HG02642 (cell line): ENCODE results near the gene IFI44.

Experiments
- ATAC-seq: cut with Tn5 transposase; IDR thresholded peaks from one replicate; pipeline ENCODE4 v1.9.1; 2021; ENCODE audit warnings: mild to moderate bottlenecking; ENCODE audit not compliant: unreplicated experiment, poor library complexity

The IFI44 gene

DNA sequence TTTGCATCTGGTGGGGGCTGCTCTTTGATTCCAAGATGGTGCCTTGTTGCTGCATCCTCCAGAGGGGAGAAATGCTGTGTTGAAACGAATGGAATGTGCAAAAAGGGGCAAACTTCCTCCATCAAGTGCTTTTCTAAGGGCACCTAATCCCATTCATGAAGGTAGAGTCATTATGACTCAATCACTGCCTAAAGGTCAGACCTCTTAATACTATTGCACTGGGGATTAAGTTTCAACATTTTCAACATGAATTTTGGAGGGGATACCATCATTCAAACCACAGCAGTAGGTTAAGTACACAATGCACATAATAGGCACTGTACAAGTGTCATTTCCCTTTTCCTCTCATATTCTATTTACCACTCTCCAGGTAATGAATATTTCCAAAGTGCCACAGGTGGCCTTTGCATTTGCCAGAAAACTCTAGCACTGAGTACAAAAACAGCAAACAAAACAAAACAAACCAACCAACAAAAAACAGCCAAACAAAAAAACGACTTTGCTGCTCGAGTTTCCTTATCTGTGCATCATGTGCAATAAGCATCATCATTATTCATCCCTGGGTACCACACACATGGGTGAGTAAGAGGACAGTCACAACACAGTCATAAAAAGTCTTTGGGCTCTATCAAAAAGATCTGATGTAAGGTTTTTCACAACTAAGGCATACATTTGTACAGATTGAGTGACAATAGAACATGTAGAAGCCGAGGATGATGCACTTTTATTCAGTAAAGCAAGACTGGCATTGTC is 42.5 kb downstream of the IFI44 start:
- no peak for ATAC-seq

DNA sequence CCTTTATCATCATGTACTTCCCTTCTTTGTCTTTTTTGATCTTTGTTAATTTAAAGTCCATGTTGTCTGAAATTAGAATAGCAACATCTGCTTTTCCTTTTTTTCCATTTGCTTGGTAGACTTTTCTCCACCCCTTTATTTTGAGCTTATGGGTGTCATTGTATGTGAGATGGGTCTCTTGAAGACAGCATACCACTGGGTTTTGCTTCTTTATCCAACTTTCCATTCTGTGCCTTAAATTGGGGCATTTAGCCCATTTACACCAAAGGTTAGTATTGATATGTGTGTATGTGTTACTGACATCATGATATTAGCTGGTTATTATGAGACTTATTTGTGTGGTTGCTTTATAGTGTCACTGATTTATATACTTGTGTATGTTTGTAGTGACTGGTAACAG is 50.2 kb downstream of the IFI44 start:
- ATAC-seq: no peak

DNA sequence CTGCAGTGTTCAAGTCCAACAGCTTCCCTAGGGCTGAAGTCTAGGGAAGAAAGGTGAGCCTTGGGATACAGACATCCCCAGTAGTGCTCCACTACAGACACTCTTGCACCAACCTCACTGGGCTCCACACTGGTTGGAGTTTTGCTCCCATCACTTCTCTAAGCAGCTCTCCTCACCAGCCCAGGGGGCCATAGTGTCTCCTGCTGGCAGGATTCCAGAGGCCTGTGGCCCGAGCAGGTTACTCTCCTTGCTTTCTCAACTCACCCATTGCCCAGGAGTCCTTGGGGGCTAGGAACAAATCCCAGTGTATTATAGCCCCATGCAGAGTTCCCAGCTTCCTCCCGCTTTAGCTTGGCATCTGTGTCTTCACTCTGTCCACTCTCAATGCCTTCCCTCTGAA is 52.8 kb downstream of the IFI44 start:
- no peak for ATAC-seq

DNA sequence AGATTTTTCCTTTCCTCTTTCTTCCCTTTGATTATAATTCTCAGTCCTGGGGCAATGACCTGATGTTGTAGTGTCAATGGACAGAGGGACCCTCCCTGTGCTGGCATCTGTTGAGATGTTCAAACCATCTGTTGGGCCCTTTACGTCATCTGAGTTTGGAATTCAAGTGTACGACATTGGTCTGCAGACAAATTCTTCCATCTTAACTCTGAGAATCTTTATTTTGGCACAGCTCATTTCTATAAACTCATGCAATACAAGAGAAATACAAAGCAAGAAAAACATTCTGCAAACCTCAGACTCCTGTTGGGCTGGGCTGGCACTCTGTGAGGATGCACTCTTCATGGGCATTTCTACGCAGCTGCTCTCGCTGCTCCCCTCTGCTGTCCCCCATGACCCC is 54.2 kb downstream of the IFI44 start:
- no peak for ATAC-seq

DNA sequence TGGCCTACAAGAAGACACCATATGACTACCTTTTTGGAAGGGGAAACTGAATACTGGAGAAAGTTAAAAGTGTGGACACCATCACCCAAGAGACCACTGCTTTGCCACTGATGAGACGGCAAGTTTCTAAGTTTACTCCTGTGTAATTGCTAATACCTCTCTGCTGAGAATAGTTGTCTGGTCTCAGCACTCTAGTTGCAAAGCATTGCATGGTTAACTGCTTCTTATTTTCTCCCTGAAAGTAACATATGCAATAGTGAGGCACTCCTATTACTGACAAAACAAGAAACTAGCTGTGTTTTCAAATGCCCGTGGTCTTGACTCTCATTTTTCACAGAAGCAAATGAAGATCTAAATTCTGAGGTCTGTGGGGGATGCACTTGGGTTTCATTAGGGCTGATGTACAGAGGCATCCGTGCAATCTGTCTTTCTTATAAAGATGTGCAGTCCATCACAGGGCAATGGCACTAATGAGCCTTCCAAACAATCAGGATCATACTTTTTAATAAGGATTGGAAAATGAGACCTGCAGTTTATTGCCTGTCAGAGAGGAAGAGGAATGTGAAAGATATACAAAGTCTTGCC is 62.9 kb downstream of the IFI44 start:
- ATAC-seq: no peak

DNA sequence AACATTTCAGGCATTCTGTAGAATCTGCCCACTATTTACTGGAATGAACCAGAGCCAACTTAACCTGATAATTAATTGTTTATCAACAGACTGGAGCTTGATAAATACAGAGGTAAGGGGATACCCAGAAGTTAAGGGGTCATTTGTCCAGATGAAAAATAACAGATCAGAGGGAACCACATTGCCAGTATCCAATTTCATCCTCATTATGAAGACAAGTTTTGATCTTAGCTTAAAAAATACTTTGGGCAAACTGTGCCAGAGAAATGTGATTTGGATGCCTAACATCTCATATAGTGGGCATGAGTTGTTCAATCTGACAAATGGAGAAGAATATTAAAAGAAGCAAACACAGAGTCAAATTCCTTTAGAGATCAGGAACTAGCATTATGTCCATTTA is 63.7 kb downstream of the IFI44 start:
- ATAC-seq: no peak
